ENCODE measurements around the gene DEFB123. TPM values are rescaled to one million over a fixed set of nuclear protein-coding genes. Genes with fewer than 3 reads are reported as not detected.

The DEFB123 gene, protein sequence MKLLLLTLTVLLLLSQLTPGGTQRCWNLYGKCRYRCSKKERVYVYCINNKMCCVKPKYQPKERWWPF
- not detected for total RNA-seq
- polyA plus RNA-seq, result not detected
- long read RNA-seq, donor 1, result 0 reads
- long read RNA-seq, donor 2, result 0 reads
- long read RNA-seq, donor 3, result 0 reads
- long read RNA-seq, donor 4, result 0 reads
- long read RNA-seq, donor 5, result 0 reads
- long read RNA-seq, donor 6, result 0 reads
- long read RNA-seq, donor 7, result 0 reads
- long read RNA-seq, donor 8, result 0 reads
- long read RNA-seq, donor 9, result 0 reads
- long read RNA-seq, donor 10, result 0 reads

GRCh38 chr20:31440012-31440659, at the start of gene DEFB123:
DEFB123 (plus strand) TSS chr20:31440632; CDS start chr20:31440699, 67 bp downstream.
- Histone ChIP-seq H3K36me3 (replicated peaks in 1 of 2) (no peaks in the 10 kb centered on the region), H3K9me3 (replicated peaks in 1 of 3) (no peaks in the 10 kb centered on the region), H3K27me3 (no peaks in the 10 kb centered on the region), H3K4me1 (replicated peaks in 1 of 2) (no peaks in the 10 kb centered on the region), H3K27ac (no peak within 1 kb of the TSS), H3K4me3 (no peak within 1 kb of the TSS)
- no peak for TF ChIP-seq POLR2A (IDR thresholded peaks at IDR 0.05)
- TF ChIP-seq, protein P1, sequence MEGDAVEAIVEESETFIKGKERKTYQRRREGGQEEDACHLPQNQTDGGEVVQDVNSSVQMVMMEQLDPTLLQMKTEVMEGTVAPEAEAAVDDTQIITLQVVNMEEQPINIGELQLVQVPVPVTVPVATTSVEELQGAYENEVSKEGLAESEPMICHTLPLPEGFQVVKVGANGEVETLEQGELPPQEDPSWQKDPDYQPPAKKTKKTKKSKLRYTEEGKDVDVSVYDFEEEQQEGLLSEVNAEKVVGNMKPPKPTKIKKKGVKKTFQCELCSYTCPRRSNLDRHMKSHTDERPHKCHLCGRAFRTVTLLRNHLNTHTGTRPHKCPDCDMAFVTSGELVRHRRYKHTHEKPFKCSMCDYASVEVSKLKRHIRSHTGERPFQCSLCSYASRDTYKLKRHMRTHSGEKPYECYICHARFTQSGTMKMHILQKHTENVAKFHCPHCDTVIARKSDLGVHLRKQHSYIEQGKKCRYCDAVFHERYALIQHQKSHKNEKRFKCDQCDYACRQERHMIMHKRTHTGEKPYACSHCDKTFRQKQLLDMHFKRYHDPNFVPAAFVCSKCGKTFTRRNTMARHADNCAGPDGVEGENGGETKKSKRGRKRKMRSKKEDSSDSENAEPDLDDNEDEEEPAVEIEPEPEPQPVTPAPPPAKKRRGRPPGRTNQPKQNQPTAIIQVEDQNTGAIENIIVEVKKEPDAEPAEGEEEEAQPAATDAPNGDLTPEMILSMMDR (IDR thresholded peaks at IDR 0.05), result no peak
- DNase-seq, result no peak
- WGBS, 4 donors, result 72 to 77% (median 74%) methylated on average over 13 to 16 of the region's 16 CpGs
- intact Hi-C loops (cut with DNase I), result no loop called here

- WGBS, 4 donors, result 61 to 74% (median 63%) methylated on average over 2 of the region's 2 CpGs
- TF ChIP-seq, protein P1 (IDR thresholded peaks at IDR 0.05), result no peak
- no peak for TF ChIP-seq POLR2A (IDR thresholded peaks at IDR 0.05)
- Histone ChIP-seq H3K4me3 (no peak overlapping the region), H3K27me3 (no peaks in the 10 kb centered on the region), H3K9me3 (replicated peaks in 1 of 3) (no peaks in the 10 kb centered on the region), H3K27ac (no peak overlapping the region), H3K4me1 (replicated peaks in 1 of 2) (no peaks in the 10 kb centered on the region), H3K36me3 (replicated peaks in 1 of 2) (no peaks in the 10 kb centered on the region)
- no peak for DNase-seq
- intact Hi-C loops (cut with DNase I), result no loop called here
Measured at GRCh38 chr20:31392836-31393235, 47.6 kb upstream of the DEFB123 start.

DNA sequence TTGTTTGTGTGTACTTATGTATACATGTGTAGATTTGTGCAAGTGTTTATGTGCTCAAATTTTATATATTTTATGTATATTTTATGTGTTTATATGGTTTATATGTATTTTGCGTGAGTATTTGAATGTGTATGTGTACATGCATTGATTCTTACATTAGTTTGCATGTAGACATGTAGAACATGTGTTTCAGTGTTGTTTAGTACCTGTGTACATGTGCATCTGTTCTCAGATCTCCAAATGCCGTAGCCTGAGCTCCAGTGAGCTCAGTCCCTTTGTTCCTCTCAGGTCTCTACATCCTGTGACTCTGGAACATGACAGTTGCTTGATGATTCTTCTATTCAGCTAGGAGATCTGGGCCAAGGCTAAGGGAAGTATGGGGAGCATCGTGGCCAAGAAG, 45.5 kb upstream of the DEFB123 start:
- Histone ChIP-seq H3K27me3 (no peaks in the 10 kb centered on the region), H3K4me1 (replicated peaks in 1 of 2) (no peaks in the 10 kb centered on the region), H3K9me3 (replicated peaks in 1 of 3) (no peaks in the 10 kb centered on the region), H3K4me3 (no peak overlapping the region), H3K27ac (no peak overlapping the region), H3K36me3 (replicated peaks in 1 of 2) (no peaks in the 10 kb centered on the region)
- intact Hi-C loops (cut with DNase I), result no loop called here
- 47 to 57% (median 53%) methylated on average over 3 of the region's 3 CpGs for WGBS, 4 donors
- TF ChIP-seq, protein P1 (IDR thresholded peaks at IDR 0.05), result no peak
- TF ChIP-seq POLR2A (IDR thresholded peaks at IDR 0.05), result no peak
- no peak for DNase-seq

DNA sequence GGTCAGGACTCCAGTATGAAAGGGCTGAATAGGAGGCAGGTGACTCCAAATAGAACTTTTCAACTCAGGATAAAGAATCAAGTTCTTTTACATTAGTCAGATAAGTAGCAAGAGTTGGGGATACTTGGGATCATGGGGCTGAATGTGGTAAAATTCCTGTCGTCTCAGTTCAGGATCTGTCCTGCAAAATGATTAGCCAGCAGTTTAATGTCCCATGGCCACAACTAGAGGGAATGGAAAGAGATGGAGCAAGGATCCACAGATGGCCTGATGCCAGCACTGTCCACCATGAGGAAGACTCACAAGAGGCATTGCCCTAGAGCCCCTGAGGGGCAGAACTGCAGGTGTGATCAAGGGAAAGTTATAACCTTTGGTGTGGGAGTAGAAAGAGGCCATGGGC, 36.5 kb upstream of the DEFB123 start:
- TF ChIP-seq POLR2A (IDR thresholded peaks at IDR 0.05), result no peak
- TF ChIP-seq, protein P1 (IDR thresholded peaks at IDR 0.05), result no peak
- no peak for DNase-seq
- Histone ChIP-seq H3K9me3 (replicated peaks in 1 of 3) (no peaks in the 10 kb centered on the region), H3K27ac (no peak overlapping the region), H3K4me1 (replicated peaks in 1 of 2) (no peaks in the 10 kb centered on the region), H3K36me3 (replicated peaks in 1 of 2) (no peaks in the 10 kb centered on the region), H3K4me3 (no peak overlapping the region), H3K27me3 (peaks cover under 1% of the 10 kb centered on the region)
- intact Hi-C loops (cut with DNase I), result no loop called here
- 36 to 47% (median 42%) methylated on average over 1 of the region's 1 CpG for WGBS, 4 donors
